SK-N-SH (cell line): Measurements from ENCODE around the gene LOXHD1. TPM values are rescaled to one million over a fixed set of nuclear protein-coding genes. Genes with fewer than 3 reads are reported as not detected.

Experiments
- CTCF ChIA-PET: fragments of 300-600, 350-600 bp; formaldehyde crosslinking; extraction: SDS; loops from one replicate; lab custom pipeline; 2021; lab: Yijun Ruan, JAX
- POLR2A ChIA-PET: fragments of 350-600 bp; sonication (Branson Sonifier 250); formaldehyde crosslinking; extraction: SDS; loops from one replicate; lab custom pipeline; 2020; ENCODE audit warnings: antibody characterized with exemption, inconsistent platforms; lab: Yijun Ruan, JAX
- DNase-seq: peaks from one replicate; pipeline ENCODE4 v3.0.0; 2012
- H2AFZ ChIP-seq: fragments of 200-600 bp; sonication (generic); 2 replicates; pipeline ENCODE4 v1.8.1; 2016; ENCODE audit warnings: antibody characterized with exemption, mild to moderate bottlenecking, low read depth
- H3F3A ChIP-seq: fragments of 200-600 bp; sonication (generic); replicated peaks from 2 replicates; pipeline ENCODE3; 2016; ENCODE audit warnings: antibody characterized with exemption, mild to moderate bottlenecking; ENCODE audit not compliant: insufficient read depth
- H3K27ac ChIP-seq, 2 experiments: fragments of 200-500 bp in 1 of 2; fragments of 200-600 bp in 1 of 2; sonication (Bioruptor generic) in 1 of 2; sonication (generic), shearing (Covaris generic) in 1 of 2; 2 replicates each; pipeline versions ENCODE4 v1.5.1 to v1.6.1; 2014 to 2016; ENCODE audit warnings: low read depth in 2 of 2, inconsistent platforms in 1 of 2, low read length in 1 of 2, mild to moderate bottlenecking in 1 of 2, mixed read lengths in 1 of 2
- H3K27me3 ChIP-seq: fragments of 200-600 bp; sonication (generic), shearing (Covaris generic); 2 replicates; pipeline ENCODE4 v1.6.1; 2016; ENCODE audit warnings: mixed run types; ENCODE audit not compliant: insufficient read depth
- H3K36me3 ChIP-seq, 2 experiments: fragments of 200-500 bp in 1 of 2; fragments of 200-600 bp in 1 of 2; sonication (Bioruptor generic) in 1 of 2; sonication (generic) in 1 of 2; replicated peaks in 1 of 2; 2 replicates each; pipeline versions ENCODE3 to v1.5.1; 2014 to 2016; ENCODE audit warnings: low read length in 1 of 2, mild to moderate bottlenecking in 1 of 2; ENCODE audit not compliant: insufficient read depth in 2 of 2, control insufficient read depth in 1 of 2
- H3K4me1 ChIP-seq, 2 experiments: fragments of 200-500 bp in 1 of 2; fragments of 200-600 bp in 1 of 2; sonication (Bioruptor generic) in 1 of 2; sonication (generic), shearing (Covaris generic) in 1 of 2; 2 replicates each; pipeline versions ENCODE4 v1.5.1 to v1.6.1; 2014 to 2016; ENCODE audit warnings: low read depth in 1 of 2, low read length in 1 of 2, mixed run types in 1 of 2; ENCODE audit not compliant: insufficient read depth in 2 of 2, control insufficient read depth in 1 of 2
- H3K4me2 ChIP-seq: fragments of 200-600 bp; sonication (generic), shearing (Covaris generic); 2 replicates; pipeline ENCODE4 v1.6.1; 2017; ENCODE audit warnings: mixed run types
- H3K4me3 ChIP-seq, 2 experiments: fragments of 200-500 bp in 1 of 2; fragments of 200-600 bp in 1 of 2; sonication (Bioruptor generic) in 1 of 2; sonication (generic), shearing (Covaris generic) in 1 of 2; 2 replicates each; pipeline versions ENCODE4 v1.5.1 to v1.8.1; 2014 to 2016; ENCODE audit warnings: low read depth in 2 of 2, inconsistent platforms in 1 of 2, low read length in 1 of 2, mild to moderate bottlenecking in 1 of 2, mixed read lengths in 1 of 2, moderate library complexity in 1 of 2
- H3K79me2 ChIP-seq: fragments of 200-600 bp; sonication (generic); 2 replicates; pipeline ENCODE4 v1.8.1; 2017; ENCODE audit warnings: mild to moderate bottlenecking; ENCODE audit not compliant: insufficient read depth
- H3K9ac ChIP-seq: fragments of 200-600 bp; sonication (generic); 2 replicates; pipeline ENCODE4 v1.6.1; 2017; ENCODE audit warnings: mixed run types
- H3K9me2 ChIP-seq: fragments of 200-600 bp; sonication (generic); 2 replicates; pipeline ENCODE4 v1.6.1; 2017; ENCODE audit warnings: mixed run types
- H3K9me3 ChIP-seq: fragments of 200-600 bp; sonication (generic); 2 replicates; pipeline ENCODE4 v1.6.1; 2017; ENCODE audit warnings: mixed run types, mild to moderate bottlenecking, moderate library complexity
- H4K20me1 ChIP-seq: fragments of 200-600 bp; sonication (generic); 2 replicates; pipeline ENCODE4 v1.6.1; 2017; ENCODE audit warnings: mild to moderate bottlenecking, mixed run types; ENCODE audit not compliant: insufficient read depth
- EZH2phosphoT487 ChIP-seq: fragments of 200-600 bp; sonication (generic); IDR thresholded peaks from 2 replicates; pipeline ENCODE4 v1.6.1; 2017; ENCODE audit warnings: low read depth, mixed run types, mild to moderate bottlenecking, antibody characterized with exemption, moderate library complexity, borderline replicate concordance
- FOXJ3 ChIP-seq: sonication (generic); formaldehyde crosslinking; IDR thresholded peaks from 2 replicates; pipeline ENCODE4 v1.5.1; 2020; ENCODE audit warnings: mild to moderate bottlenecking, missing genetic modification reagents
- MEF2A ChIP-seq: IDR thresholded peaks from 2 replicates; pipeline ENCODE4 v1.4.0; 2012; ENCODE audit warnings: low read depth, borderline replicate concordance
- MXI1 ChIP-seq: IDR thresholded peaks from 2 replicates; pipeline ENCODE4 v1.6.1; 2012; ENCODE audit warnings: mild to moderate bottlenecking, low read depth, low read length, improper control_type of control experiment
- POLR2AphosphoS5 ChIP-seq: IDR thresholded peaks from 2 replicates; pipeline ENCODE4 v1.6.1; 2012; ENCODE audit warnings: low read depth, low read length
- RCOR1 ChIP-seq: fragments of 150-350 bp; IDR thresholded peaks from 2 replicates; pipeline ENCODE4 v1.6.1; 2017; ENCODE audit warnings: antibody characterized with exemption, low read length
- RXRA ChIP-seq: IDR thresholded peaks from 2 replicates; pipeline ENCODE4 v1.4.0; 2012; ENCODE audit warnings: low read depth, mild to moderate bottlenecking, borderline replicate concordance
- SIN3A ChIP-seq: IDR thresholded peaks from 2 replicates; pipeline ENCODE4 v1.6.1; 2012; ENCODE audit warnings: low read depth, mild to moderate bottlenecking, low read length, moderate library complexity, borderline replicate concordance
- SMC3 ChIP-seq: IDR thresholded peaks from 2 replicates; pipeline ENCODE4 v1.6.1; 2012; ENCODE audit warnings: low read depth, low read length, improper control_type of control experiment
- TCF12 ChIP-seq: IDR thresholded peaks from 2 replicates; pipeline ENCODE4 v1.4.0; 2012
- USF2 ChIP-seq: fragments of 150-350 bp; IDR thresholded peaks from 2 replicates; pipeline ENCODE4 v1.6.1; 2017; ENCODE audit warnings: antibody characterized with exemption, low read length, low read depth, borderline replicate concordance
- WGBS: methylation state at CpG from one replicate; pipeline ENCODE4 v1.1.6; 2017; ENCODE audit warnings: low lambda C conversion rate; 5-methylcytosine and 5-hydroxymethylcytosine counted together
- polyA plus RNA-seq, 3 experiments: library from polyadenylated mRNA; depleted of rRNA; stranded (reverse); fragments of >200 nt; gene quantifications; 2 replicates each; pipeline ENCODE4 v1.2.3, GENCODE V29; 2012
- TF ChIP-seq, protein P1 (sequence below): IDR thresholded peaks from 2 replicates; pipeline ENCODE4; 2012
- TF ChIP-seq, protein P2 (sequence below): IDR thresholded peaks from 2 replicates; pipeline ENCODE4 v1.4.0; 2012; ENCODE audit warnings: low read depth, borderline replicate concordance

LOXHD1 gene
- polyA plus RNA-seq, 1 of the 3 experiments (the other 2 are of a cell fraction), result not detected

DNA sequence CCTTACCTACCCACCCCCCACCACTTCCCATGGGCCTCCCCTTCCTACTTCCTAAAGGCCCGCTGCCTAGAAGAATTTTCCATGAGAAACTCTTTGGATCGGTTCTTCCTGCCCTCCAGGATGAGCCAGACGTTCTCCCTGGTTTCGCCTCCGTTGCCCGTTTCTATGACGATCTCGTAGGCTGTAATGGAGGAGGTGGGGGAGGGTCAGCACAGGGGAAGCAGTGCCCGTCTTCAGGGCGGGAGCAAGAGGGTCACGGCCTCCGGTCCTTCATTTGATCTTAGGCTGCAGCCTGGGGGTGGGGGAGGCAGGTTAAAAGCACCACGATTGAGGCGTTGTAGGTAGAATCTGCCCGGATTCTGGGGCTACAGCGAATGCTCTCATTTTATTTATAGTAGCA, 172.0 kb downstream of the LOXHD1 start (continued):
- TF ChIP-seq EZH2phosphoT487, result no peak
- TF ChIP-seq, protein P1, sequence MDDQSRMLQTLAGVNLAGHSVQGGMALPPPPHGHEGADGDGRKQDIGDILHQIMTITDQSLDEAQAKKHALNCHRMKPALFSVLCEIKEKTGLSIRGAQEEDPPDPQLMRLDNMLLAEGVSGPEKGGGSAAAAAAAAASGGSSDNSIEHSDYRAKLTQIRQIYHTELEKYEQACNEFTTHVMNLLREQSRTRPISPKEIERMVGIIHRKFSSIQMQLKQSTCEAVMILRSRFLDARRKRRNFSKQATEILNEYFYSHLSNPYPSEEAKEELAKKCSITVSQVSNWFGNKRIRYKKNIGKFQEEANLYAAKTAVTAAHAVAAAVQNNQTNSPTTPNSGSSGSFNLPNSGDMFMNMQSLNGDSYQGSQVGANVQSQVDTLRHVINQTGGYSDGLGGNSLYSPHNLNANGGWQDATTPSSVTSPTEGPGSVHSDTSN, result no peak
- TF ChIP-seq, all 33 proteins: peak for 0

GRCh38 chr18:46482831-46483230, 174.2 kb downstream of the LOXHD1 start:
- H3K9me3 ChIP-seq, result no peaks in the 10 kb centered on the region
- no peak overlapping the region for H3K4me3 ChIP-seq
- ChIA-PET CTCF (interaction anchor here (1.0 to 6.6 kb wide), 7 partner anchors 10 to 309 kb away, joined by 3 to 116 read pairs (median 7); a partner anchor contains a TSS), POLR2A (no interaction called here)
- H3K27ac ChIP-seq, result no peak overlapping the region
- no peak for TF ChIP-seq SMC3
- no peak for TF ChIP-seq RCOR1
- no peak for TF ChIP-seq MXI1
- no peak for TF ChIP-seq MEF2A
- TF ChIP-seq FOXJ3, result no peak
- TF ChIP-seq, protein P2, sequence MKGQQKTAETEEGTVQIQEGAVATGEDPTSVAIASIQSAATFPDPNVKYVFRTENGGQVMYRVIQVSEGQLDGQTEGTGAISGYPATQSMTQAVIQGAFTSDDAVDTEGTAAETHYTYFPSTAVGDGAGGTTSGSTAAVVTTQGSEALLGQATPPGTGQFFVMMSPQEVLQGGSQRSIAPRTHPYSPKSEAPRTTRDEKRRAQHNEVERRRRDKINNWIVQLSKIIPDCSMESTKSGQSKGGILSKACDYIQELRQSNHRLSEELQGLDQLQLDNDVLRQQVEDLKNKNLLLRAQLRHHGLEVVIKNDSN, result no peak
- TF ChIP-seq RXRA, result no peak
- no peak for TF ChIP-seq POLR2AphosphoS5
- no peaks in the 10 kb centered on the region; the same call in 1 of the 2 replicates for H3K27me3 ChIP-seq
- no peaks in the 10 kb centered on the region for H4K20me1 ChIP-seq
- H3K36me3 ChIP-seq, result no peaks in the 10 kb centered on the region
- peaks cover 7 to 9% of the 10 kb centered on the region in 2 experiments; a peak in 2 of 4 replicates for H3K4me1 ChIP-seq
- no peak overlapping the region for H3K4me2 ChIP-seq
- H3K9me2 ChIP-seq, result no peaks in the 10 kb centered on the region
- H3K79me2 ChIP-seq, result no peaks in the 10 kb centered on the region
- no peak overlapping the region for H3K9ac ChIP-seq
- WGBS, result 17% methylated on average over 1 of the region's 1 CpG
- no peak overlapping the region for H2AFZ ChIP-seq
- no peak for DNase-seq
- no peaks in the 10 kb centered on the region for H3F3A ChIP-seq

- POLR2A ChIA-PET, result no interaction called here
- no peak overlapping the region for H3K4me2 ChIP-seq
- no peak overlapping the region for H3K9ac ChIP-seq
- no peaks in the 10 kb centered on the region for H3K36me3 ChIP-seq
- no peak overlapping the region for H2AFZ ChIP-seq
- no peaks in the 10 kb centered on the region; the same call in 1 of the 2 replicates for H3K27me3 ChIP-seq
- TF ChIP-seq TCF12, result no peak
- no peak for TF ChIP-seq MEF2A
- no peak for TF ChIP-seq USF2
- no peak for TF ChIP-seq SIN3A
- no peak for TF ChIP-seq RCOR1
- no peaks in the 10 kb centered on the region for H4K20me1 ChIP-seq
- H3K79me2 ChIP-seq, result no peaks in the 10 kb centered on the region
- 53% methylated on average over 1 of the region's 1 CpG for WGBS
- no peak for DNase-seq
- H3K4me1 ChIP-seq, result peaks cover 7 to 9% of the 10 kb centered on the region in 2 experiments; a peak in 2 of 4 replicates
- H3K27ac ChIP-seq, result no peak overlapping the region
- no peaks in the 10 kb centered on the region for H3K9me2 ChIP-seq
- no peaks in the 10 kb centered on the region for H3F3A ChIP-seq
- no peak overlapping the region for H3K4me3 ChIP-seq
- no peaks in the 10 kb centered on the region for H3K9me3 ChIP-seq
- CTCF ChIA-PET, result interaction anchor here (0.7 to 6.6 kb wide), 28 partner anchors 8 to 309 kb away, joined by 3 to 116 read pairs (median 4); a partner anchor contains a TSS
These were observed 175.2 kb downstream of the LOXHD1 start for GRCh38 chr18:46481847-46482245.
